ENCODE measurements around the gene SLC4A2.

DNA sequence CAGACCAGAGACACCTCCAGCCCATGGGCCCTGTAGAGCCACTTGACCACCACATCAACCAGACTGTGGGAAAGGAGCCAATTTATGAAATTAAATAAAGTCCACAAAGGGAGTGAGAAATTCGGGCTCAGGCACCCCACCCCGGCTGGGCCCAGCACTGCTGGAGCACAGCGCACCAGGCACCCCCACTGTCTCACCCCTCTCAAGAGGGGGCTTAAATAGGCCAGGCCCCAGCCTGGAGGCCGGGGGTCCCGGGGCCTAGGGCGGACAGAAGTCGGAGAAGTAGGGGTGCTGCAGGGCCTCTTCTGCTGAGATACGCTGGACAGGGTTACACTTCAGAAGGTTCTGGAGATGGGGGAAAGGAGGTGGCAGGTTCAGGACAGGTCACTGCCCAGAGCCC is 5.6 kb upstream of the SLC4A2 start:
- TF ChIP-seq POLR2A (IDR thresholded peaks at IDR 0.05), result no peak
- TF ChIP-seq CTCF (IDR thresholded peaks at IDR 0.05), result no peak

Measured in right lobe of liver (tissue), 4 donors.